Nephron progenitor cell (in vitro differentiated cells): ENCODE data around the gene PML.
A peak's percentile ranks its signal among the peaks of the same experiment; 100 is the strongest.
"Not testable (repeated sequence)": the region's sequence is repeated elsewhere in the genome, so short reads cannot be mapped to it uniquely, and the experiment has no call there.

ENCODE experiments used
- DNase-seq: peaks from one replicate; pipeline ENCODE4 v3.0.0; 2021
- H3K27ac Mint-ChIP-seq: 2 replicates; pipeline ENCODE4 v1.8.0; 2021; ENCODE audit warnings: mild to moderate bottlenecking, moderate library complexity, mixed read lengths
- H3K27me3 Mint-ChIP-seq: 2 replicates; pipeline ENCODE4 v1.8.0; 2021; ENCODE audit warnings: mild to moderate bottlenecking, low read depth, mixed read lengths; ENCODE audit not compliant: poor library complexity
- H3K36me3 Mint-ChIP-seq: 2 replicates; pipeline ENCODE4 v1.8.0; 2021; ENCODE audit warnings: low read depth, mixed read lengths
- H3K4me1 Mint-ChIP-seq: 2 replicates; pipeline ENCODE4 v1.8.0; 2021; ENCODE audit warnings: mixed read lengths
- H3K4me3 Mint-ChIP-seq: 2 replicates; pipeline ENCODE4 v1.8.0; 2021; ENCODE audit warnings: mild to moderate bottlenecking, moderate library complexity, mixed read lengths
- H3K9me3 Mint-ChIP-seq: 2 replicates; pipeline ENCODE4 v1.8.0; 2021; ENCODE audit warnings: mild to moderate bottlenecking, moderate library complexity, mixed read lengths
- TF ChIP-seq, protein P1 (sequence below): fragments of 200-600 bp; sonication (generic); IDR thresholded peaks from 2 replicates; pipeline ENCODE4 v1.5.0; 2021; ENCODE audit warnings: antibody characterized with exemption

PML gene

GRCh38 chr15:73956743-73957135 is 37.8 kb upstream of the PML start:
- TF ChIP-seq, protein P1, sequence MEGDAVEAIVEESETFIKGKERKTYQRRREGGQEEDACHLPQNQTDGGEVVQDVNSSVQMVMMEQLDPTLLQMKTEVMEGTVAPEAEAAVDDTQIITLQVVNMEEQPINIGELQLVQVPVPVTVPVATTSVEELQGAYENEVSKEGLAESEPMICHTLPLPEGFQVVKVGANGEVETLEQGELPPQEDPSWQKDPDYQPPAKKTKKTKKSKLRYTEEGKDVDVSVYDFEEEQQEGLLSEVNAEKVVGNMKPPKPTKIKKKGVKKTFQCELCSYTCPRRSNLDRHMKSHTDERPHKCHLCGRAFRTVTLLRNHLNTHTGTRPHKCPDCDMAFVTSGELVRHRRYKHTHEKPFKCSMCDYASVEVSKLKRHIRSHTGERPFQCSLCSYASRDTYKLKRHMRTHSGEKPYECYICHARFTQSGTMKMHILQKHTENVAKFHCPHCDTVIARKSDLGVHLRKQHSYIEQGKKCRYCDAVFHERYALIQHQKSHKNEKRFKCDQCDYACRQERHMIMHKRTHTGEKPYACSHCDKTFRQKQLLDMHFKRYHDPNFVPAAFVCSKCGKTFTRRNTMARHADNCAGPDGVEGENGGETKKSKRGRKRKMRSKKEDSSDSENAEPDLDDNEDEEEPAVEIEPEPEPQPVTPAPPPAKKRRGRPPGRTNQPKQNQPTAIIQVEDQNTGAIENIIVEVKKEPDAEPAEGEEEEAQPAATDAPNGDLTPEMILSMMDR: no peak
- Mint-ChIP-seq H3K9me3 (no peaks in the 10 kb centered on the region), H3K4me3 (no peak overlapping the region), H3K36me3 (no peaks in the 10 kb centered on the region), H3K4me1 (peaks cover 25% of the 10 kb centered on the region), H3K27me3 (peaks cover 2% of the 10 kb centered on the region), H3K27ac (no peak overlapping the region)
- DNase-seq: no peak

GRCh38 chr15:73957276-73957675 is 37.2 kb upstream of the PML start:
- H3K36me3 Mint-ChIP-seq: no peaks in the 10 kb centered on the region
- no peak overlapping the region for H3K27ac Mint-ChIP-seq
- H3K4me1 Mint-ChIP-seq: peaks cover 20% of the 10 kb centered on the region
- H3K27me3 Mint-ChIP-seq: peaks cover 2% of the 10 kb centered on the region
- H3K4me3 Mint-ChIP-seq: no peak overlapping the region
- TF ChIP-seq, protein P1: no peak
- no peak for DNase-seq
- no peaks in the 10 kb centered on the region for H3K9me3 Mint-ChIP-seq

- TF ChIP-seq, protein P1: no peak
- H3K36me3 Mint-ChIP-seq: no peaks in the 10 kb centered on the region
- H3K9me3 Mint-ChIP-seq: no peaks in the 10 kb centered on the region
- H3K27ac Mint-ChIP-seq: no peak overlapping the region
- DNase-seq: no peak
- H3K27me3 Mint-ChIP-seq: peaks cover 2% of the 10 kb centered on the region
- H3K4me3 Mint-ChIP-seq: no peak overlapping the region
- peaks cover 20% of the 10 kb centered on the region for H3K4me1 Mint-ChIP-seq
Observed at GRCh38 chr15:73957785-73958184, 36.7 kb upstream of the PML start.

- DNase-seq: no peak
- Mint-ChIP-seq H3K36me3 (no peaks in the 10 kb centered on the region), H3K9me3 (no peaks in the 10 kb centered on the region), H3K4me3 (no peak overlapping the region), H3K4me1 (peaks cover 19% of the 10 kb centered on the region), H3K27me3 (peaks cover 2% of the 10 kb centered on the region), H3K27ac (no peak overlapping the region)
- TF ChIP-seq, protein P1: no peak
Observed at GRCh38 chr15:73959012-73959581, 35.4 kb upstream of the PML start.

GRCh38 chr15:73959801-73960200 is 34.7 kb upstream of the PML start:
- no peak overlapping the region for H3K4me3 Mint-ChIP-seq
- peaks cover 2% of the 10 kb centered on the region for H3K27me3 Mint-ChIP-seq
- TF ChIP-seq, protein P1: no peak
- H3K4me1 Mint-ChIP-seq: peaks cover 15% of the 10 kb centered on the region
- H3K36me3 Mint-ChIP-seq: no peaks in the 10 kb centered on the region
- H3K27ac Mint-ChIP-seq: no peak overlapping the region
- no peaks in the 10 kb centered on the region for H3K9me3 Mint-ChIP-seq
- DNase-seq: no peak

- H3K27me3 Mint-ChIP-seq, H3K4me3 Mint-ChIP-seq, H3K36me3 Mint-ChIP-seq, DNase-seq, H3K9me3 Mint-ChIP-seq: not testable (repeated sequence)
- Mint-ChIP-seq H3K4me1 (peaks cover 23% of the 10 kb centered on the region), H3K27ac (peak overlapping the region; percentile 61)
Observed at GRCh38 chr15:73960472-73961070, 33.9 kb upstream of the PML start.
